ENCODE results near the gene ALKBH7.
"Not testable (repeated sequence)": the region's sequence is repeated elsewhere in the genome, so short reads cannot be mapped to it uniquely, and the experiment has no call there.

Gene ALKBH7

GRCh38 chr19:6373096-6373812 lies 660 bp downstream of the ALKBH7 start:
- peak; percentile 99 for DNase-seq

DNA sequence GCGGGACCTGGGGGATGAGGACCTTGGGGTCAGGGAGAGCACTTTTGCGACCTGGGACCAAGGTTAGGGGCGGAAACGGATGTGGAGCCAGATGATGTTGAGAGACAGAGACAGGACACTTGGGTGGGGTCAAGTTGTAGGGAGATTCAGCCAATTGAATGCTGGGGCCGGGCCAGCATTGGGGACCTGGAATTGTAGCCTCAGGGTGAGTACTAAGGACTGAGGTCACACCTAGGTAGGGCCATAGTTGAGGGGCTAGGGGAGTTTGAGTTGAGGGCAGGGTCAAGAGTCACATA lies 1.2 kb downstream of the ALKBH7 start:
- no peak for DNase-seq

DNA sequence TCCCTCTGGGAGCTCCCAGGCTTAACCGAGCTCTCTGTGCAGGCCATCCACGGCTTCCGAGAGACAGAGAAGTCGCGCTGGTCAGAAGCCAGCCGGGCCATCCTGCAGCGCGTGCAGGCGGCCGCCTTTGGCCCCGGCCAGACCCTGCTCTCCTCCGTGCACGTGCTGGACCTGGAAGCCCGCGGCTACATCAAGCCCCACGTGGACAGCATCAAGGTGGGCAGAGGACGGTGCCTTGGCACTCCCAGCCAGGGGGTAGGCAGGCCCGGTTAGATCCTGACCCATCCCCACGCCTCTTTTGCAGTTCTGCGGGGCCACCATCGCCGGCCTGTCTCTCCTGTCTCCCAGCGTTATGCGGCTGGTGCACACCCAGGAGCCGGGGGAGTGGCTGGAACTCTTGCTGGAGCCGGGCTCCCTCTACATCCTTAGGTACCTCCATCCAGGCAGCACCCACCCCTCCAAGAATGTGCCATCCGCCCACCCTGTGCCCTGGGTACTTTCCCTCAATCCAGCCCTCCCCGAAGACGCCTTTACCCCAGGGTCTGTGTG lies 1.6 kb downstream of the ALKBH7 start:
- no peak for DNase-seq

DNA sequence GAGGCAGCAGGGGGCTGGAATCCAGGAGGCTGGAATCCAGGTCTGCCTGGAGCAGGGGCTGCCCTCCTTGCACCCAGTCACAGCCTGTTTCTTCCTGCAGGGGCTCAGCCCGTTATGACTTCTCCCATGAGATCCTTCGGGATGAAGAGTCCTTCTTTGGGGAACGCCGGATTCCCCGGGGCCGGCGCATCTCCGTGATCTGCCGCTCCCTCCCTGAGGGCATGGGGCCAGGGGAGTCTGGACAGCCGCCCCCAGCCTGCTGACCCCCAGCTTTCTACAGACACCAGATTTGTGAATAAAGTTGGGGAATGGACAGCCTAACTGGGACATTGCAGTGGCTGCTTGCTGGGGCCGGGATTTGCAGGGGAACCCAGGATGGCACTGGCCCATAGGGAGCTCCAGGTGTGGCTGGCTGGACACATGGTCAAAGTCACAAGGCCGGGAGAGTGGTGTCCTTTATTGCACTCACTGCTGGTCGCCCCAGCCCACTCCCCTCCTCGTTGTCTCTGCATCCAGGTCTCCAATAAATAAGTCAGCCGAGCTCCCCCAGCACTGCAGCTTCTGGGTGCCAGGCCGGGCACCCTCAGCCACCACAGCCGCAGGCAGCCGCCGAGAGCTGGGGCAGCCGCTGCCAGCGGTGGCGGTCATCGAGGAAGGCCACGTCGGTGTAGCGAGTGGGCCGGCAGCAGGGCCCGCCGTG lies 2.3 kb downstream of the ALKBH7 start:
- DNase-seq, result no peak

DNA sequence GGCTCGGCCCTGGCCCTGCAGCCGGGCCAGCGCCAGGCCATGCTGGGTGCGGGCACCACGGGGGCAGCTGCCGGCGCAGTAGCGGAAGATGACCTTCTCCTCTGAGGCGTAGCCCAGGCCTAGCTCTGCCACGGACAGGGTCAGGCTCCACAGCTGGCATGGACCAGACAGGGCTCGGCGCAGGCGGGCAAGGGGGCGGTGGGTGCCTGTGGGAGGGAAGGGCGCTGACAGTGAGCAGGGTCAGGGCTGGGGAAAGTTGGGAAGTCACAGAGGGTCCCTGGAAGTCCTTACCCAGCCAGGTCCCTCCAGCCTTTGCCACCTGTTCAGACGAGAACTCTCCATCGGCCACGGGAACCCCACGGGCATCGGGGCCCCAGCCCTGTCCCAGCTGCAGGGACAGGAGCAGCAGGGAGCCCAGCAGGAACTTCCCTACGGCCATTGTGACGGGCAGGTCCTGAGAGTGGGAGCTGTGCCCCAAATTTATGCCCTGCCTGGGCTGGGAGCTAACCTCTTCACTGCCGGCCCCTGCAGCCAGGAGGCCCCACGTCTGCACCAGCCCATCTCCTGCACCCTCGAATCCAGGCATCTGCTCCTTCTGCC lies 2.9 kb downstream of the ALKBH7 start, which contains the start of gene PSPN:
Gene PSPN (minus strand): TSS at position 523 of the 600 bp plus-strand sequence. CDS start 84 bp downstream, at position 439.
- no peak for DNase-seq

GRCh38 chr19:6376512-6377190 lies 4.1 kb downstream of the ALKBH7 start:
- DNase-seq, result no peak

DNA sequence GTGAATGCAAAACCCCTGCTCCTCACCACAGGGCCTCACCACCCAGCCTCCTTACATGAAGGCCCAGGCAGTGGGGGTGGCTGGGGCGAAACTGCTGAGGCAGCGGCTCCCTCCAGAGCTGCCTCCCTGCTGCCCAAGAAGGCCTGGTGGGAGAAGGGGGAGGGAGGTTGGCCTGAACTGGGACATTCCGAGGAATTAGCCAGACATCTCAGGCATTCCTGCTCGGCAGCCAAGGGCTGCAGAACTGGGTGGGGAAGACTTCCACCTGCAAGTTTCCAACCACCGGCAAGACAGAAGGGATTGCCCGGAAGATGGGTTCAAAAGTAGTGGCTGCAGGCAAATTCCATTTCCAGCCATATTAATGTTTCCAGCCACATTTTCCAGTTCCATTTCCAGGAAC lies 5.4 kb downstream of the ALKBH7 start:
- no peak for DNase-seq

GRCh38 chr19:6378486-6378885 lies 5.9 kb downstream of the ALKBH7 start:
- no peak for DNase-seq

DNA sequence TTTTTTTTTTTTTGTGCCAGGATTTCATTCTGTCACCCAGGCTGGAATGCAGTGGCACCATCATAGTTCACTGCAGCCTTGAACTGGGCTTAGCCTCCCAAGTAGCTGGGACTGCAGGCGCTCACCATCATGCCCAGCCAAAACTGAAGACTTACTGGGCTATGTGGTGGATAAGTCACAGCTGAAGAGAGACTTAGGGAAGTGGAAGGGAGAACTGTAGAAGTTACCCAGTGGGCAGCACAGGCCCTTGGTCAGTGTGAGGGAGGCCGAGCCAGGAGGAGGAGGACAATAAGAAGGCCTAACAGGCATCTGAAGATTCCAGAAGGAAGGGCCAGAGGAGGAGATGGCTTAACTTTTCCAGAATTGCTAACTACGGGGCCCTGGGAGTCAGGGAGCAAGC lies 7.2 kb downstream of the ALKBH7 start:
- DNase-seq, result no peak

DNA sequence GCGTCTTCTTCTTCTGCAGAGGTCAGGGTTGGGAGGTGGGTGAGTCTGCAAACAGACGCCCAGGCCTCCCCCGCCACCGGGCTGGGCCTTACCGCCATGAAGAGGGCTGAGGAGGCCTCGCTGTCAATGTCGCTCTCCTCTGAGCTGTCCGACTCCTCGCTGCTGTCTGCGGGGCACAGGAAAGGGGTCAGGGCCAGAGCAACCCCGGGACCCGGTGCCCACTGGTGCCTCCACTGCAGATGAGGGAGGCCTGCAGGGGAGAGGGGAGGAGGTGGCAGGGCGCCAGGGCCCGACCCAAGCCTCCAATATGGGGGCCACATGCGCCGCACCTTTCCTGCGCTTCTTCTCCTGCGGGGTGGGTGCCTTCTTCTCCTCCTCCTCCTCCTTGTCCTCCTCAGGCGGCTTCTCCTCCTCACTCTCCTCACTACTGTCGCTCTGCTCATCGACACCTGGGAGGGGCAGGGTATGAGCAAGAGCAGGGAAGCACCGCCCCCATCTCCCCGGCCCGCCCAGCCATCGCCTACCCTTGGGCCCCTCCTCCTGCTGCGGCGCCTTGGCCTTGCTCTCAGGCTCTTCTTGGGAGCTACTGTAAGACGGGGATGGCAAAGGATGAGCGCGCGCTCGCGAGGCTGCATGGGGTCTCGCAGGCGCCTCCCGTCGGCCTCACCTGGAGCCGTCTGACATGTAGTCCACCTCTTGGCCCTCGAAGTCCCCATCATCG lies 8.6 kb downstream of the ALKBH7 start:
- no peak for DNase-seq

- no peak for DNase-seq
These were observed 10.6 kb downstream of the ALKBH7 start for GRCh38 chr19:6383188-6383587.

GRCh38 chr19:6384381-6384780 lies 11.8 kb downstream of the ALKBH7 start:
- DNase-seq, result no peak

GRCh38 chr19:6387372-6387771 lies 14.8 kb downstream of the ALKBH7 start:
- DNase-seq, result no peak

DNA sequence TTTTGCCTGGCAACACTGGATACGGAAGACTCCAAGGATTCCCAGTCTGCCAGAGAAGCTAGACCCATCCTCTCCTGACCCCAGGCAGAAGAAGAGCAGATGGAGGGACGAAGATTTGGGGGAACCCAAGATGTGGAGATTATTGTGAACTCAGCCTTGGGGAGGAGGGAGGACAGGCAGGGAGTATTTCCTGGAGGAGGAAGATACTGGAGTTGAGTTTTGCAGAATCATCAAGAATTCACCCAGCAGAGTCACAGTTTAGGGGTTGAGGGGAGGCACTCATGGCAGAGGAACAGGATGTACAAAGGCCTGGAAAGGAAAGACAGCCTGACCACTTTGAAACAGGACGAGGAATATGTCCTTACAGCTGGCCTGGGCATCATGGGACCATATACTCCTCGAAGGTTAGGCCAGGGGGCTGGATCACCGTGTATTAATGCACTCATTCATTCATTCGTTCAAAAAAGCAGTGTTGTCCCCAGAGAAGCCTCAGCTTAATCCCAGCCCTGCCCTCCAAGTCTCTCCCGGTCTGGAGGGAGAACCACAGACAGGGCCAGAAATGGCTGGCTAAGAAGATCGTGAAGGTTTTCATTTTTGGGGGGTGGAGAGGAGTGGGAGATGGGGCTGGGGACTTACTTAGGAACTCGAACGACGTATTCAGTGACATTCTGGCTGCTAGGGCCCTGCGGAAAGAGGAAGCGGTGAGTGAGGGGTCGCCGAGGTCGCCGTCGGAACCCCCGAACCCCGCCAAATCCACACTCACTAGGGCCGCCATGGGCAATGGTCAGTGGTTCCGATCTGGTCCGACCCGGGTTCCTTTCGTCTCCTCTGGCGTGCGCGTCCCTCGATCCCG lies 19.9 kb downstream of the ALKBH7 start:
- DNase-seq, result no peak

DNA sequence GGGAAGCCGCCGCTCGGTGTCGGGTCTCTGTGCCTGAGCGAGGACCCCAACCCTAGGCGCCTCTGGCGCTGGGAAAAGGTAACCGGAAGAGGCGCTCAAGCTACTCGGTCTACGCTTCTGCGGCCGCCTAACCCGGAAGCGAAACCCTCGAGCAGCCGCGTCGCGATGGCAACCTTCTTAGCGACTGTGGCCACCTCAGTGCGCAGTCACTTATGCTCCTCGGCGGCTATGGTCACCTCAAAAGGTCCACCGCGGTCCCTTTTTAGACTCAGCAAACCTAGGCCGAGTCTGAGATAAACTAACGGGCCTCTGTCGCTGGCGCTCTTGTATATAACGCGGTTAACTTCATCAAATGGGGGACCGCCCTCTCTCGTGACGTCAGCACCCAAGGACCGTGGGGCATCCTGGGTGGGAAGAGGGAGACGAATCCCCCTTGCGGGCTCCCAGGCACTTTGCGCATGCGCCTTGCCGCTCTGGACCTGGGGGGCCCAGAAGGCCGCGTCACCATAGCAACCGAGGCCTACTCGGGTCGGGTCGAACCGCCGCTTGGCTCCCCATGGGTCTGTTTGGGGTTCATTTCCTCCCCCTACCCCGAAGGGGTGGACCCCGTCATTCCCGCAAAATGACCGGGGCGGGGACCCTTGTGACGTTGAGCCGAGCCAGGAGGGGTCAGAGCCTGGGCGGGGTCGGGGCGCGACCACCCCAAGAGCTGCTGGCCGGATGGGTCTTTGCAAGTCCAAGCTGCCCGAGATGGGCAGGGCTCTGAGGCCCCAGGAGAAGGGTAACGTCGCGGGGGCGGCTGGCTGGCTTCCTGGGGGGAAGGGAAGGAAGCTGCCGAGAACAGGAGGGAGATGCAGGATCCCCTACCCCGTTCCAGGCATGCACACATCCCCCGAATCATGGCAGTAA lies 20.7 kb downstream of the ALKBH7 start, which contains the start of gene GTF2F1:
Gene GTF2F1 (minus strand): TSS at position 91 of the 909 bp plus-strand sequence. CDS start 169 bp downstream, outside the sequence.
- DNase-seq, result peak; percentile 96

GRCh38 chr19:6393983-6394412 lies 21.4 kb downstream of the ALKBH7 start:
- DNase-seq, result peak; percentile 80

GRCh38 chr19:6394831-6395230 lies 22.2 kb downstream of the ALKBH7 start:
- no peak for DNase-seq

DNA sequence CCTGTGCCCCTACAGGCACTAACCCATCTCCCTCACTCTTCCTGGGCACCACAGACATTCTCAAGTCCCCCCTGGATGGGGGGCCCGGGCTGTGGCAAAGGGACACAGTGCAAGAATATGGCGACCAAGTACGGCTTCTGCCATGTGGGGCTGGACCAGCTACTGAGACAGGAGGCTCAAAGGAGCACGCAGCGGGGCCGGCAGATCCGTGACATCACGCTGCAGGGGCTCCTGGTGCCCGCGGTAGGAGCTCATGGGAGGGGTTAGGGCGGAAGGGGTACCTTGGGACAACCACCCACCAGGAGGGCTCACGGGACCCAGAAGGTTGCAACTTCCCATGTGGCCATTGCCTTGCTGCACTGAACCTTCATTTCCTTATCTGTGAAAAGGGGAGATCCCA lies 23.7 kb downstream of the ALKBH7 start:
- DNase-seq, result no peak

DNA sequence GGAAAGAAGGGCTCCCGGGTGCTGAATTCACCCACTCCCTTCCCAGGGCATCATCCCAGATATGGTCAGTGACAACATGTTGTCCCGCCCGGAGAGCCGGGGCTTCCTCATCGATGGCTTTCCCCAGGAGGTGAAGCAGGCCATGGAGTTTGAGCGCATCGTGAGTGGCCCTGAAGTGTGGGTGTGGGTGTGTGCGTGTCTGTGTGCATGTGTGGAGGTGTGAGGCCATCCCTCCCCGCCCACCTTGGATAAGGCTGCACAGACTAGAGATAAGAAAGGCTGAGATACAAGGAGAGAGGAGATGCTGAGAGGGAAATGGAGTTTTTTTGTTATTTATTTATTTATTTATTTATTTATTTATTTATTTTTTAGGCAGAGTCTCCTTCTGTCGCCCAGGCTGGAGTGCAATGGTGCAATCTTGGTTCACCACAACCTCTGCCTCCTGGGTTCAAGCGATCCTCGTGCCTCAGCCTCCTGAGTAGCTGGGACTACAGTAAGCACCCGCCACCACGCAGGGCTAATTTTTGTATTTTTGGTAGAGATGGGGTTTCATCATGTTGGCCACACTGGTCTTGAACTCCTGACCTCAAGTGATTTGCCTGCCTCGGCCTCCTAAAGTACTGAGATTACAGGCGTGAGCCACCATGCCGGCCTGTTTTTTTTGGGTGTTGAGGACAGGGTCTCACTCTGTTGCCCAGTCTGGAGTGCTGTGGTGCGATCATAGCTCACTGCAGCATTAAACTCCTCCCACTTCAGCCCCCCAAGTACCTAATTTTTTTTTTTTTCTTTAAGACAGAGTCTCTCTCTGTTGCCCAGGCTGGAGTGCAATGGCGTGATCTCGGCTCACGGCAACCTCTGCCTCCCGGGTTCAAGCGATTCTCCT lies 27.7 kb downstream of the ALKBH7 start:
- DNase-seq, result not testable (repeated sequence)
